ENCODE measurements around the gene CLDN1. TPM values are rescaled to one million over a fixed set of nuclear protein-coding genes. Genes with fewer than 3 reads are reported as not detected.

The CLDN1 gene
- 0.10 TPM for total RNA-seq
- long read RNA-seq = 0 reads

- peak; percentile 94 for DNase-seq (ENCODE audit: low spot score)
Observed at GRCh38 chr3:190321789-190322603, at the start of gene CLDN1. TSS of gene CLDN1 (minus strand) at chr3:190322446. CDS start at chr3:190322206, 240 bp downstream.

- no peak for DNase-seq (ENCODE audit: low spot score)
Observed at GRCh38 chr3:190371152-190371551, 48.9 kb upstream of the CLDN1 start.

GRCh38 chr3:190370369-190370768 is 48.1 kb upstream of the CLDN1 start:
- DNase-seq (ENCODE audit: low spot score) = no peak

- DNase-seq (ENCODE audit: low spot score) = no peak
Observed at GRCh38 chr3:190369668-190370295, 47.5 kb upstream of the CLDN1 start.

- DNase-seq (ENCODE audit: low spot score) = no peak
Observed at GRCh38 chr3:190368881-190369280, 46.6 kb upstream of the CLDN1 start.

- DNase-seq (ENCODE audit: low spot score) = no peak
Observed at GRCh38 chr3:190366133-190366532, 43.9 kb upstream of the CLDN1 start.

GRCh38 chr3:190362258-190362657 is 40.0 kb upstream of the CLDN1 start:
- DNase-seq (ENCODE audit: low spot score) = no peak

GRCh38 chr3:190361791-190362190 is 39.5 kb upstream of the CLDN1 start:
- DNase-seq (ENCODE audit: low spot score) = no peak

GRCh38 chr3:190360228-190360627 is 38.0 kb upstream of the CLDN1 start:
- no peak for DNase-seq (ENCODE audit: low spot score)

GRCh38 chr3:190359813-190360212 is 37.6 kb upstream of the CLDN1 start:
- no peak for DNase-seq (ENCODE audit: low spot score)

- no peak for DNase-seq (ENCODE audit: low spot score)
Observed at GRCh38 chr3:190357468-190357867, 35.2 kb upstream of the CLDN1 start.

- no peak for DNase-seq (ENCODE audit: low spot score)
Observed at GRCh38 chr3:190356246-190356645, 34.0 kb upstream of the CLDN1 start.

GRCh38 chr3:190352861-190353457 is 30.7 kb upstream of the CLDN1 start:
- DNase-seq (ENCODE audit: low spot score) = no peak

- DNase-seq (ENCODE audit: low spot score) = no peak
Observed at GRCh38 chr3:190346541-190346940, 24.3 kb upstream of the CLDN1 start.

- no peak for DNase-seq (ENCODE audit: low spot score)
Observed at GRCh38 chr3:190345878-190346277, 23.6 kb upstream of the CLDN1 start.

- no peak for DNase-seq (ENCODE audit: low spot score)
Observed at GRCh38 chr3:190345027-190345821, 23.0 kb upstream of the CLDN1 start.

GRCh38 chr3:190340071-190340470 is 17.8 kb upstream of the CLDN1 start:
- DNase-seq (ENCODE audit: low spot score) = no peak

- DNase-seq (ENCODE audit: low spot score) = no peak
Observed at GRCh38 chr3:190339130-190339529, 16.9 kb upstream of the CLDN1 start.

GRCh38 chr3:190338717-190339116 is 16.5 kb upstream of the CLDN1 start:
- no peak for DNase-seq (ENCODE audit: low spot score)

GRCh38 chr3:190337301-190337700 is 15.1 kb upstream of the CLDN1 start:
- DNase-seq (ENCODE audit: low spot score) = no peak

GRCh38 chr3:190336516-190337189 is 14.4 kb upstream of the CLDN1 start:
- no peak for DNase-seq (ENCODE audit: low spot score)

Data from mesenteric fat pad (tissue), 1 donor.